Parathyroid adenoma (tissue), 2 donors: ENCODE measurements around the gene CLDN2.
"Not testable (repeated sequence)": the region's sequence is repeated elsewhere in the genome, so short reads cannot be mapped to it uniquely, and the experiment has no call there.

ENCODE experiments used
- H2AFZ ChIP-seq: fragments of 300-600 bp; sonication (generic); one replicate; pipeline ENCODE4 v1.7.0; 2017; ENCODE audit warnings: antibody characterized with exemption, mild to moderate bottlenecking
- H3K27ac ChIP-seq: fragments of 300-600 bp; sonication (generic); one replicate; pipeline ENCODE4 v1.7.0; 2017
- H3K27me3 ChIP-seq: fragments of 300-600 bp; sonication (generic); one replicate; pipeline ENCODE4 v1.7.0; 2017; ENCODE audit warnings: low read length; ENCODE audit not compliant: control insufficient read depth, insufficient read depth
- H3K36me3 ChIP-seq: fragments of 300-600 bp; sonication (generic); one replicate; pipeline ENCODE4 v1.7.0; 2017; ENCODE audit warnings: low read length; ENCODE audit not compliant: control insufficient read depth, insufficient read depth
- H3K4me1 ChIP-seq: fragments of 300-600 bp; sonication (generic); one replicate; pipeline ENCODE4 v1.7.0; 2017; ENCODE audit warnings: control low read depth
- H3K4me2 ChIP-seq: fragments of 300-600 bp; sonication (generic); one replicate; pipeline ENCODE4 v1.7.0; 2017; ENCODE audit warnings: low read length
- H3K4me3 ChIP-seq: fragments of 300-600 bp; sonication (generic); one replicate; pipeline ENCODE4 v1.7.0; 2017; ENCODE audit warnings: low read depth, low read length
- H3K79me2 ChIP-seq: fragments of 300-600 bp; sonication (generic); one replicate; pipeline ENCODE4 v1.7.0; 2017; ENCODE audit warnings: control low read depth
- H3K9ac ChIP-seq: fragments of 300-600 bp; sonication (generic); one replicate; pipeline ENCODE4 v1.7.0; 2017; ENCODE audit warnings: mild to moderate bottlenecking
- H3K9me3 ChIP-seq: fragments of 300-600 bp; sonication (generic); one replicate; pipeline ENCODE4 v1.7.0; 2017; ENCODE audit warnings: low read length; ENCODE audit not compliant: control insufficient read depth
- CTCF ChIP-seq: fragments of 300-600 bp; sonication (generic); IDR thresholded peaks from one replicate; pipeline ENCODE4 v1.7.0; 2017; ENCODE audit warnings: antibody characterized with exemption, mild to moderate bottlenecking
- donor health status: primary hyperparathyroidism.

CLDN2 gene, protein sequence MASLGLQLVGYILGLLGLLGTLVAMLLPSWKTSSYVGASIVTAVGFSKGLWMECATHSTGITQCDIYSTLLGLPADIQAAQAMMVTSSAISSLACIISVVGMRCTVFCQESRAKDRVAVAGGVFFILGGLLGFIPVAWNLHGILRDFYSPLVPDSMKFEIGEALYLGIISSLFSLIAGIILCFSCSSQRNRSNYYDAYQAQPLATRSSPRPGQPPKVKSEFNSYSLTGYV

GRCh38 chrX:106919932-106920452 is at the start of gene CLDN2:
Gene CLDN2 (plus strand): TSS chrX:106920402. CDS start chrX:106928229, 7,827 bp downstream.
- H3K27me3 ChIP-seq: no peaks in the 10 kb centered on the region
- no peak within 1 kb of the TSS for H3K4me3 ChIP-seq
- no peaks in the 10 kb centered on the region for H3K79me2 ChIP-seq
- no peak within 1 kb of the TSS for H3K4me2 ChIP-seq
- H3K36me3 ChIP-seq: no peaks in the 10 kb centered on the region
- TF ChIP-seq CTCF: no peak
- no peaks in the 10 kb centered on the region for H3K4me1 ChIP-seq
- H2AFZ ChIP-seq: no peak within 1 kb of the TSS
- H3K9me3 ChIP-seq: no peaks in the 10 kb centered on the region
- H3K9ac ChIP-seq: no peak within 1 kb of the TSS
- no peak within 1 kb of the TSS for H3K27ac ChIP-seq

DNA sequence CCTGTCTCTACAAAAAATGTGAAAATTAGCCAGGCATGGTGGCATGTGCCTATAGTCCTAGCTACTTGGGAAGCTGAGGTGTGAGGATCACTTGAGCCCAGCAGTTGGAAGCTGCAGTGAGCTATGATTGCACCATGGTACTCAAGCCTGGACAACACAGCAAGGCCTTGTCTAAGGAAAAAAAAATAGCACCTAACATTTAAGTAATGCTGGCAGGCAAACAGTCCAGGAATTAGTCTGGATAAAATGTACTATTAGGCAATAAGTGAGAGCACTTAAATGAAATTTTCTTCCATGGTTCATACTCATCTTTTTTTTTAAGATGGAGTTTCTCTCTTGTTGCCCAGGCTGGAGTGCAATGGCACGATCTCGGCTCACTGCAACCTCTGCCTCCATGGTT is 47.4 kb upstream of the CLDN2 start:
- H3K27me3 ChIP-seq, H3K36me3 ChIP-seq, H3K4me3 ChIP-seq, H3K4me2 ChIP-seq, H3K79me2 ChIP-seq, H2AFZ ChIP-seq, H3K27ac ChIP-seq, H3K9me3 ChIP-seq, H3K4me1 ChIP-seq, H3K9ac ChIP-seq: not testable (repeated sequence)

GRCh38 chrX:106874075-106874474 is 46.1 kb upstream of the CLDN2 start:
- Histone ChIP-seq H3K27me3 (no peaks in the 10 kb centered on the region), H3K4me3 (no peak overlapping the region), H3K27ac (no peak overlapping the region), H3K9ac (no peak overlapping the region), H2AFZ (no peak overlapping the region), H3K36me3 (no peaks in the 10 kb centered on the region), H3K4me2 (no peak overlapping the region), H3K79me2 (no peaks in the 10 kb centered on the region), H3K4me1 (no peaks in the 10 kb centered on the region), H3K9me3 (no peaks in the 10 kb centered on the region)
- TF ChIP-seq CTCF: peak; percentile 27

- Histone ChIP-seq H2AFZ (no peak overlapping the region), H3K36me3 (no peaks in the 10 kb centered on the region), H3K9me3 (no peaks in the 10 kb centered on the region), H3K27me3 (no peaks in the 10 kb centered on the region), H3K4me2 (no peak overlapping the region), H3K4me3 (no peak overlapping the region), H3K79me2 (no peaks in the 10 kb centered on the region), H3K27ac (no peak overlapping the region), H3K4me1 (no peaks in the 10 kb centered on the region), H3K9ac (no peak overlapping the region)
- no peak for TF ChIP-seq CTCF
Observed at GRCh38 chrX:106875151-106875550, 45.1 kb upstream of the CLDN2 start.

DNA sequence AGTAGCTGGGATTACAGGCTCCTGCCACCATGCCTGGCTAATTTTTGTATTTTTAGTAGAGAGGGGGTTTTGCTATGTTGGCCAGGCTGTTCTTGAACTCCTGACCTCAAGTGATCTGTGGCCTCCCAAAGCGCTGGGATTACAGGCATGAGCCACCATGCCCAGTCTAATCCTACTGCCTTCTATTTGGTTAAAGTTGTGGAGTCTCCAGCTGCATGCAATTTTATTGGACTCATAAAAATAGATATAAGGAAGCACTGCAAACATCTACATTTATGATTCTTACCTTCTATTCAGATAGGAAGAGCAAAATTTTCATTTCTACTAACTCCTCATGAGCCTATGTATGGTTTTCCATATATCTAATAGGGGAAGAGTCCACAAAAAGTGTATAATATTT is 30.7 kb upstream of the CLDN2 start:
- H3K4me2 ChIP-seq: no peak overlapping the region
- no peaks in the 10 kb centered on the region for H3K27me3 ChIP-seq
- no peaks in the 10 kb centered on the region for H3K36me3 ChIP-seq
- no peak overlapping the region for H3K27ac ChIP-seq
- H3K9ac ChIP-seq: no peak overlapping the region
- H3K9me3 ChIP-seq: no peaks in the 10 kb centered on the region
- no peak overlapping the region for H2AFZ ChIP-seq
- no peaks in the 10 kb centered on the region for H3K4me1 ChIP-seq
- no peak for TF ChIP-seq CTCF
- H3K4me3 ChIP-seq: no peak overlapping the region
- H3K79me2 ChIP-seq: no peaks in the 10 kb centered on the region
